H1 (cell line): ENCODE data around the gene CCDC148. TPM values are rescaled to one million over a fixed set of nuclear protein-coding genes. Genes with fewer than 3 reads are reported as not detected.

Source experiments
- CBX8 ChIP-seq: fragments of 300-800, 300-1000 bp; sonication (generic); IDR thresholded peaks from 2 replicates; pipeline ENCODE4 v1.7.1; 2016; ENCODE audit warnings: low read depth, low read length, borderline replicate concordance
- CTCF ChIP-seq, 3 experiments: IDR thresholded peaks; 1 replicate in 2 of 3; 2 replicates in 1 of 3; pipeline versions ENCODE4 v1.5.1 to v1.6.1; 2011; ENCODE audit warnings: low read length in 3 of 3, mild to moderate bottlenecking in 3 of 3, inconsistent platforms in 2 of 3, low read depth in 1 of 3, moderate library complexity in 1 of 3; ENCODE audit not compliant: insufficient read depth in 1 of 3; ENCODE audit errors: control extremely low read depth in 1 of 3
- EP300 ChIP-seq, 2 experiments: IDR thresholded peaks; 1 replicate in 1 of 2; 2 replicates in 1 of 2; pipeline ENCODE4 v1.6.1; 2011 to 2012; ENCODE audit warnings: low read depth in 2 of 2, low read length in 2 of 2, mild to moderate bottlenecking in 2 of 2, borderline replicate concordance in 1 of 2, inconsistent platforms in 1 of 2, moderate library complexity in 1 of 2
- polyA plus RNA-seq, 7 experiments: library from polyadenylated mRNA; depleted of rRNA in 3 of 7; stranded (reverse) in 5 of 7; unstranded in 2 of 7; fragments of >200 nt in 5 of 7; fragments of 200-250 nt in 2 of 7; gene quantifications; 1 replicate in 5 of 7; 2 replicates in 1 of 7; 4 replicates in 1 of 7; pipeline versions ENCODE4 v1.2.1 to v1.2.3, GENCODE V29; 2011 to 2013; ENCODE audit warnings: missing spikeins in 2 of 7, mixed read lengths in 2 of 7
- total RNA-seq: library from RNA; stranded (reverse); fragmentation: NEBNext Ultra II Directional; extraction: Animal tissue kit (Norgen Biotek cat#: 25700); gene quantifications from 2 replicates; pipeline ENCODE4 v1.2.1, GENCODE V29; 2021

CCDC148 gene
- total and polyA plus RNA-seq, 2 of the 8 experiments (the other 6 are each of a cell fraction or from before 2014, with no cell fraction given), result 0.45 to 1.3 TPM

- TF ChIP-seq EP300 (IDR thresholded peaks at IDR 0.05; ENCODE audit: borderline replicate concordance in 1 of 2, low read depth in 2 of 2, low read length in 2 of 2), result no peak
- TF ChIP-seq CTCF (IDR thresholded peaks at IDR 0.05; ENCODE audit: control extremely low read depth in 1 of 3, insufficient read depth in 1 of 3, low read depth in 1 of 3, low read length in 3 of 3), result no peak
- TF ChIP-seq CBX8, result no peak
- TF ChIP-seq, all 59 proteins: peak for 0
These were observed 251.3 kb downstream of the CCDC148 start (continued) for GRCh38 chr2:158205215-158205614.
